T-cell (primary cell): Measurements from ENCODE around the gene POLR1E. TPM values are rescaled to one million over a fixed set of nuclear protein-coding genes. Genes with fewer than 3 reads are reported as not detected.
A peak's percentile ranks its signal among the peaks of the same experiment; 100 is the strongest.

ENCODE experiments used
- ATAC-seq, 4 experiments: fragments of 200-7000 bp in 3 of 4; fragments of 150-1000 bp in 1 of 4; cut with Tn5 transposase; replicated peaks in 1 of 4; 1 replicate in 3 of 4; 2 replicates in 1 of 4; pipeline ENCODE4 v1.10.0; 2021; ENCODE audit warnings: moderate library complexity in 3 of 4, mild to moderate bottlenecking in 2 of 4, moderate number of reproducible peaks in 1 of 4
- CTCF ChIA-PET, 2 donors: fragments of 300-600 bp; sonication (Branson Sonifier 250); formaldehyde crosslinking; loops; one replicate each; lab custom pipeline; 2022; ENCODE audit warnings: antibody characterized with exemption in 2 of 2; lab: Charles Lee
- POLR2A ChIA-PET, 2 donors: fragments of 300-600 bp; sonication (Branson Sonifier 250); formaldehyde crosslinking; loops; one replicate each; lab custom pipeline; 2022; ENCODE audit warnings: antibody characterized with exemption in 2 of 2; lab: Charles Lee
- DNase-seq, 35 experiments: peaks; one replicate each; pipeline versions ENCODE4 v3.0.0 to v3.0.0-alpha.2; 2013 to 2023
- H3K27ac ChIP-seq: one replicate; pipeline ENCODE4 v1.5.1; 2013; ENCODE audit warnings: low read length
- H3K27me3 ChIP-seq, 2 experiments: replicated peaks in 1 of 2; 1 replicate in 1 of 2; 2 replicates in 1 of 2; pipeline versions ENCODE4 v1.6.1 to v1.7.0; 2013; ENCODE audit warnings: low read length in 1 of 2, mixed read lengths in 1 of 2; ENCODE audit not compliant: control insufficient read depth in 2 of 2, insufficient read depth in 2 of 2; ENCODE audit errors: extremely low read depth in 1 of 2
- H3K36me3 ChIP-seq, 2 donors: 1 replicate in 1 of 2; 2 replicates in 1 of 2; pipeline versions ENCODE4 v1.6.1 to v1.7.0; 2013; ENCODE audit warnings: low read length in 1 of 2; ENCODE audit not compliant: control insufficient read depth in 2 of 2, insufficient read depth in 1 of 2; ENCODE audit errors: extremely low read depth in 1 of 2
- H3K4me1 ChIP-seq, 2 experiments: 1 replicate in 1 of 2; 2 replicates in 1 of 2; pipeline versions ENCODE4 v1.6.1 to v1.7.0; 2013; ENCODE audit warnings: low read length in 2 of 2, mixed read lengths in 1 of 2; ENCODE audit not compliant: insufficient read depth in 2 of 2, control insufficient read depth in 1 of 2; ENCODE audit errors: extremely low read depth in 1 of 2
- H3K4me3 ChIP-seq, 2 donors: 1 replicate in 1 of 2; 2 replicates in 1 of 2; pipeline versions ENCODE4 v1.5.1 to v1.7.0; 2013; ENCODE audit warnings: mild to moderate bottlenecking in 2 of 2, low read length in 1 of 2, moderate library complexity in 1 of 2; ENCODE audit not compliant: control insufficient read depth in 1 of 2; ENCODE audit errors: extremely low read depth in 1 of 2
- H3K9me3 ChIP-seq: 2 replicates; pipeline ENCODE4 v1.7.0; 2013
- H3K27ac Mint-ChIP-seq, 2 donors: one replicate each; pipeline ENCODE4 v1.8.0; 2020 to 2021; ENCODE audit warnings: mild to moderate bottlenecking in 2 of 2, mixed read lengths in 2 of 2
- H3K27me3 Mint-ChIP-seq, 2 donors: one replicate each; pipeline ENCODE4 v1.8.0; 2021 to 2022; ENCODE audit warnings: mixed read lengths in 2 of 2
- H3K36me3 Mint-ChIP-seq: one replicate; pipeline ENCODE4 v1.8.0; 2021; ENCODE audit warnings: mixed read lengths
- H3K4me1 Mint-ChIP-seq, 3 donors: one replicate each; pipeline ENCODE4 v1.8.0; 2020 to 2022; ENCODE audit warnings: mixed read lengths in 3 of 3, mild to moderate bottlenecking in 1 of 3
- H3K4me3 Mint-ChIP-seq, 3 donors: one replicate each; pipeline ENCODE4 v1.8.0; 2020 to 2022; ENCODE audit warnings: mild to moderate bottlenecking in 3 of 3, mixed read lengths in 3 of 3, moderate library complexity in 3 of 3
- H3K9me3 Mint-ChIP-seq, 3 donors: one replicate each; pipeline ENCODE4 v1.8.0; 2020 to 2022; ENCODE audit warnings: mixed read lengths in 3 of 3
- WGBS: methylation state at CpG from one replicate; pipeline ENCODE4 v1.1.5; 2013; ENCODE audit warnings: missing lambda C conversion rate; ENCODE audit not compliant: insufficient coverage; 5-methylcytosine and 5-hydroxymethylcytosine counted together
- total RNA-seq, 35 experiments: library from RNA in 6 of 35; stranded (reverse) in 6 of 35; fragments of 120-200 nt in 1 of 35; gene quantifications; one replicate each; pipeline versions ENCODE4 v1.2.1 to v1.2.4 and lab custom pipeline; 2013 to 2026

Gene POLR1E
- total RNA-seq, 5 donors from 2014 or later (not counting 1 experiment from before 2014, with no cell fraction given), result 31.5 to 37.4 (median 35.0) TPM

DNA sequence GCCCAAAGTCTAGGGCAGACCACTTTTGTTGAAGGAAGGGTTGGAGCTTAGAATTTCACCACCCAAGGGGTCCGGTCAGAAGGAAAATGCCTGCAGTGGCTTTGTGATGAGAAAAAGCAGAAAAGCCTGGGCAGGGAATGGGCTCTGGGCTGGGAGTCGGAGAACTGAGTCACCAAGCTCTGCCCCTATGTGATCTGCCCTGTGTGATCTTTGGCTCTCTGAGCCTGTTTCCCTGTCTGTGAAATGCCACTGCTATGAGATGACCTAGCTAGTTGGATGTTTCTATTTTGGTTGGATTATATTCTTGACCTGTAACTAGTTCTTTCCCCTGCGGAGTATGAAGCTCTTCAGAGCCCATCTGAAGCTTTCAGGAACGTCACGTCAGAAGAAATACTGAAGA, 9.8 kb downstream of the POLR1E start:
- H3K36me3 Mint-ChIP-seq, result peaks cover 61% of the 10 kb centered on the region
- Histone ChIP-seq H3K4me1 (no peaks in the 10 kb centered on the region), H3K27me3 (no peaks in the 10 kb centered on the region)

DNA sequence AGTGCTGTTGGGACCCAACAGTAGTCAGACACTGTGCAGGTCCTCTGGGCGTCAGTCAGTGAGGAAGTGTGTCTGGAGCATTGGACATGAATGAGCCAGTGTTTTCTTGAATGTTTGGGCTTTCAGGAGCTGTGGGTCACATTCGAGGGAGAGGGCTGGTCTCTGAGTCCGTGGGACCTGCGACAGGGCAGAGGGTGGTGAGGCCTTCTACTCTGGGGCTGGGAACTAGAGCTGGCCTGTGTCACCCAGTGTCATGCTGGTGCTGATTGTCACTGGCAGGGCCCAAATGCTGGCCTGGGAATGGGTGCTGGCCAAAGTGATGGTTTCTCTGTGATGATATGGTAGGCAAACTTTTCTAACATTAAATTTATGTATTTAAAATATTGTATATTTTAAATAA, 10.3 kb downstream of the POLR1E start:
- no peaks in the 10 kb centered on the region for H3K27me3 ChIP-seq
- 89% methylated on average over 4 of the region's 4 CpGs for WGBS
- no peak overlapping the region for H3K4me3 Mint-ChIP-seq
- peaks cover under 1 to 1% (median 1%) of the 10 kb centered on the region in 3 donors for H3K4me1 Mint-ChIP-seq
- ChIA-PET CTCF (interaction anchor here in 1 of 2 donors (0.6 kb wide), 2 partner anchors 495 to 1393 kb away, joined by 3 to 7 read pairs; no protein-coding TSS in a partner anchor), POLR2A (interaction anchor here (0.6 to 0.7 kb wide), 2 partner anchors 9 to 119 kb away, joined by 3 to 14 read pairs; no protein-coding TSS in a partner anchor)
- H3K36me3 Mint-ChIP-seq, result peaks cover 61% of the 10 kb centered on the region
- no peak for DNase-seq
- no peak overlapping the region for H3K27ac Mint-ChIP-seq
- ATAC-seq, result no peak
- H3K4me3 ChIP-seq, result no peak overlapping the region
- no peaks in the 10 kb centered on the region for H3K4me1 ChIP-seq
- no peak overlapping the region for H3K27ac ChIP-seq
- H3K9me3 Mint-ChIP-seq, result no peaks in the 10 kb centered on the region
- no peaks in the 10 kb centered on the region for H3K9me3 ChIP-seq
- peaks cover 24 to 86% of the 10 kb centered on the region in 2 donors for H3K36me3 ChIP-seq
- no peaks in the 10 kb centered on the region for H3K27me3 Mint-ChIP-seq

More for the DNA sequence above, 9.8 kb downstream of the POLR1E start:
- no peak overlapping the region for H3K27ac Mint-ChIP-seq
- H3K9me3 Mint-ChIP-seq, result no peaks in the 10 kb centered on the region
- Histone ChIP-seq H3K9me3 (no peaks in the 10 kb centered on the region), H3K36me3 (peaks cover 19 to 86% of the 10 kb centered on the region in 2 donors), H3K27ac (no peak overlapping the region), H3K4me3 (no peak overlapping the region)
- DNase-seq (no peak), ATAC-seq (no peak)
- ChIA-PET CTCF (interaction anchor here in 1 of 2 donors (0.6 kb wide), 2 partner anchors 494 to 1393 kb away, joined by 3 to 7 read pairs; no protein-coding TSS in a partner anchor), POLR2A (interaction anchor here in 1 of 2 donors (0.6 kb wide), 1 partner anchor 9 kb away, joined by 3 read pairs; no protein-coding TSS in a partner anchor)
- H3K27me3 Mint-ChIP-seq, result no peaks in the 10 kb centered on the region
- H3K4me3 Mint-ChIP-seq, result no peak overlapping the region
- WGBS, result 97% methylated on average over 4 of the region's 5 CpGs
- peaks cover 1 to 5% (median 5%) of the 10 kb centered on the region in 3 donors for H3K4me1 Mint-ChIP-seq

DNA sequence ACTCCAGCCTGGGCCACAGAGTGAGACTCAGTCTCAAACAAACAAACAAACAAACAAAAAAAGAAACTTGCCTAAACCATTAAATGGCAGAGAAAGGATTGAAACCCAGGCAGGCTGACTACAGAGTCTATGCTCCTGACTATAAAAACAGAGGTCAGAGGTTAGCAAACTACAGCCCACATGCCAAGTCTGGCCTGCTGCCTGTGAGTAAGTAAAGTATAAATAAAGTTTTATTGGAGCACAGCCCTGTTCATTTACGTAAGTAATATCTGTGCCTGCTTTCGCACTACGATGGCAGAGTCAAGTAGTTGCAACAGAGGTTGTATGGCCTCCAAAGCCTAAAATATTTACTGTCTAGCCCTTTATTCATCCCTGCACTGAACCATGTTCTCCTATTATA, 11.6 kb downstream of the POLR1E start:
- Mint-ChIP-seq H3K27ac (no peak overlapping the region), H3K4me1 (peaks cover 0 to 5% (median 4%) of the 10 kb centered on the region in 3 donors), H3K27me3 (no peaks in the 10 kb centered on the region), H3K9me3 (no peaks in the 10 kb centered on the region), H3K36me3 (peaks cover 69% of the 10 kb centered on the region), H3K4me3 (no peak overlapping the region)
- ChIA-PET CTCF (interaction anchor here in 1 of 2 donors (0.6 kb wide), 1 partner anchor 69 kb away, joined by 4 read pairs; no protein-coding TSS in a partner anchor), POLR2A (no interaction called here)
- no peak overlapping the region for H3K4me3 ChIP-seq
- H3K36me3 ChIP-seq, result peaks cover 30 to 89% of the 10 kb centered on the region in 2 donors
- H3K27me3 ChIP-seq, result no peaks in the 10 kb centered on the region
- DNase-seq, result no peak
- 94% methylated on average over 3 of the region's 3 CpGs for WGBS
- no peaks in the 10 kb centered on the region for H3K9me3 ChIP-seq
- ATAC-seq, result no peak
- H3K4me1 ChIP-seq, result no peaks in the 10 kb centered on the region
- no peak overlapping the region for H3K27ac ChIP-seq

DNA sequence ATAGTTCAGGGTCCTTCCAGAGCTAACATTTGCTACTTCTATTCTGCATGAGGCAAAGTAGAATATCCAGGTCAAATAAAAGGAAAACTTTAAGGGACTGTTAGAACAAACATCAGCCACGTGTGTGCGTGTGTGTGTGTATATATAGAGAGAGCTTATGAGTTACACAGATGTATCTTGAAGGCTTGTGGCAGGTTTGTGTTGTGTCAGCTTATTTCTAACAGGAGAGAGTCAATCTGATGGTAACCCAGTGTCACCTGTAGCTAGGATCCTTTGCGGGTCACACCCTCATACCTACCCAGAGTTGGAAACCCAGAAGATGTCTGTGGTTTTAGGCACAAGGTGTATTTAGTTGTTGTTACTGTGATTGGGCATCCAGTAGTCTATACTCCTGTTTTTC, 12.7 kb downstream of the POLR1E start:
- POLR2A ChIA-PET, result interaction anchor here in 1 of 2 donors (0.6 kb wide), 1 partner anchor 33 kb away, joined by 3 read pairs; no protein-coding TSS in a partner anchor
- peak overlapping the region in 1 of 2 donors; percentile 13 for H3K27ac Mint-ChIP-seq
- Histone ChIP-seq H3K36me3 (peaks cover 36 to 89% of the 10 kb centered on the region in 2 donors), H3K27me3 (no peaks in the 10 kb centered on the region), H3K27ac (no peak overlapping the region), H3K9me3 (no peaks in the 10 kb centered on the region), H3K4me1 (peaks cover 0 to 7% of the 10 kb centered on the region in 2 experiments), H3K4me3 (no peak overlapping the region)
- no peak for DNase-seq
- no peaks in the 10 kb centered on the region for H3K9me3 Mint-ChIP-seq
- peaks cover 70% of the 10 kb centered on the region for H3K36me3 Mint-ChIP-seq
- WGBS, result 100% methylated on average over 2 of the region's 3 CpGs
- no peak for ATAC-seq
- H3K27me3 Mint-ChIP-seq, result no peaks in the 10 kb centered on the region
- H3K4me3 Mint-ChIP-seq, result no peak overlapping the region
- CTCF ChIA-PET, result interaction anchor here (0.6 to 1.4 kb wide), 2 partner anchors 12 to 68 kb away, joined by 3 to 4 read pairs; no protein-coding TSS in a partner anchor
- peaks cover 7 to 12% (median 12%) of the 10 kb centered on the region in 3 donors for H3K4me1 Mint-ChIP-seq

DNA sequence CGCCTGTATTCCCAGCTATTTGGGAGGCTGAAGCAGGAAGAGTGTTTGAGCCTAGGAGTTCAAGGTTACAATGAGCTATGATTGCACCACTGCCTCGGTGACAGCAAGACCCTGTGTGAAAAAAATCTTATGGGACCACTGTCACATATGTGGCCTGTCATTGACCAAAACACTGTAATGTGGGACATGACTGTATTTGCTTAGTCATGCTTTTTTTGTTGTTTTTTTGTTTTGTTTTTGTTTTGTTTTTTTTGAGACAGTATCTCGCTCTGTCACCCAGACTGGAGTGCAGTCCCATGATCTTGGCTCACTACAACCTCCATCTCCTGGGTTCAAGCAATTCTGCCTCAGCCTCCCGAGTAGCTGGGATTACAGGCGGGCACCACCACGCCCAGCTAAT, 13.5 kb downstream of the POLR1E start:
- ChIA-PET POLR2A (interaction anchor here in 1 of 2 donors (0.6 kb wide), 1 partner anchor 831 kb away, joined by 5 read pairs; no protein-coding TSS in a partner anchor), CTCF (interaction anchor here (1.1 to 1.4 kb wide), 2 partner anchors 12 to 14 kb away, joined by 3 read pairs; partner anchors contain the start of gene POLR1E (in 1 of the 2))
- peaks cover 73% of the 10 kb centered on the region for H3K36me3 Mint-ChIP-seq
- H3K4me1 Mint-ChIP-seq, result peaks cover 14 to 19% (median 19%) of the 10 kb centered on the region in 3 donors
- DNase-seq (no peak), ATAC-seq (no peak)
- 96% methylated on average over 2 of the region's 6 CpGs for WGBS
- H3K27me3 Mint-ChIP-seq, result no peaks in the 10 kb centered on the region
- H3K4me1 ChIP-seq, result peaks cover 0 to 16% of the 10 kb centered on the region in 2 experiments
- H3K4me3 Mint-ChIP-seq, result no peak overlapping the region
- no peak overlapping the region for H3K4me3 ChIP-seq
- no peaks in the 10 kb centered on the region for H3K9me3 Mint-ChIP-seq
- peaks cover 36 to 86% of the 10 kb centered on the region in 2 donors for H3K36me3 ChIP-seq
- H3K27ac ChIP-seq, result no peak overlapping the region
- H3K27me3 ChIP-seq, result no peaks in the 10 kb centered on the region
- no peaks in the 10 kb centered on the region for H3K9me3 ChIP-seq
- peak overlapping the region in 1 of 2 donors; percentile 58 for H3K27ac Mint-ChIP-seq

DNA sequence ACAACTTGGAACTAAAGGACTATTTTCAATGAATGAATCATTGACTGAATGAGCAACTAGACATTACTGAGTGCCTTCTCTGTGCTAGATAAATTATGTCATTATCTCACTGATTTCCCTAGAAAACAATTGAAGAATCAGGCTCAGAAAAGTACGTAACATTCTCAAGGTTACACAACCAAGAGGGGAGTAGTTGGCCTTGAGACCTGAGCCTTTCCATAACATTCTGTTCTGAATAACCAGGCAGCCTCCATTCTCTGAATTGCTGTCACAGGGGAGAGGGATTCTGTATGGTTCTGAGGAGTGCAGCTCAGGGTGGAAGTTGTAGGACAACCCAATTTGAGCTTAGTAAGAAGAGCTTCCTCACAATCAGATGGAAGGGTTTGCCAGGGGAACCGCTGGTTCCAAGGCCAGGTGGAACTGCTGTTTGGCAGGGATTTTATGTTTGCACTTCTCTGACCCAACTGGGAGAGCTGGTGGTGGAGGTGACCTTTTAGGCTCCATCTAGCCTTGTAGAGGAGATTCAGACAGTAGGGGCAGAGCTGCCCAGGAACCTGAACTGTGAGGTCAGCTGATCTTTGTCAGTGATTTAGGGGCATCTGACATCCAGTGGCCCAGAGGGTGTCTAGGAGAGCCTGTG, 16.3 kb downstream of the POLR1E start:
- no peaks in the 10 kb centered on the region for H3K27me3 Mint-ChIP-seq
- ATAC-seq (no peak), DNase-seq (no peak)
- CTCF ChIA-PET, result no interaction called here
- Histone ChIP-seq H3K4me3 (no peak overlapping the region), H3K27ac (peak overlapping the region; percentile 74), H3K27me3 (no peaks in the 10 kb centered on the region), H3K36me3 (peaks cover 27 to 67% of the 10 kb centered on the region in 2 donors), H3K4me1 (peaks cover 0 to 24% of the 10 kb centered on the region in 2 experiments), H3K9me3 (no peaks in the 10 kb centered on the region)
- 100% methylated on average over 1 of the region's 2 CpGs for WGBS
- H3K9me3 Mint-ChIP-seq, result no peaks in the 10 kb centered on the region
- peaks cover 14 to 35% (median 19%) of the 10 kb centered on the region in 3 donors for H3K4me1 Mint-ChIP-seq
- POLR2A ChIA-PET, result no interaction called here
- H3K36me3 Mint-ChIP-seq, result peaks cover 60% of the 10 kb centered on the region
- no peak overlapping the region for H3K4me3 Mint-ChIP-seq
- peak overlapping the region; percentile 17 to 58 for H3K27ac Mint-ChIP-seq
